SK-N-SH (cell line): ENCODE data around the gene FAM76B.

Experiments used
- CTCF ChIP-seq: fragments of 200-600 bp; sonication (generic); IDR thresholded peaks from 2 replicates; pipeline ENCODE4 v1.6.1; 2017; ENCODE audit warnings: antibody characterized with exemption, mild to moderate bottlenecking, moderate library complexity
- EP300 ChIP-seq, 2 experiments: IDR thresholded peaks; 2 replicates each; pipeline versions ENCODE4 v1.4.0 to v1.6.1; 2012; ENCODE audit warnings: borderline replicate concordance in 1 of 2, low read depth in 1 of 2, low read length in 1 of 2
- EZH2phosphoT487 ChIP-seq: fragments of 200-600 bp; sonication (generic); IDR thresholded peaks from 2 replicates; pipeline ENCODE4 v1.6.1; 2017; ENCODE audit warnings: low read depth, mixed run types, mild to moderate bottlenecking, antibody characterized with exemption, moderate library complexity, borderline replicate concordance
- MAX ChIP-seq: IDR thresholded peaks from 2 replicates; pipeline ENCODE4 v1.4.0; 2012; ENCODE audit warnings: low read depth
- MXI1 ChIP-seq: IDR thresholded peaks from 2 replicates; pipeline ENCODE4 v1.6.1; 2012; ENCODE audit warnings: mild to moderate bottlenecking, low read depth, low read length, improper control_type of control experiment
- RCOR1 ChIP-seq: fragments of 150-350 bp; IDR thresholded peaks from 2 replicates; pipeline ENCODE4 v1.6.1; 2017; ENCODE audit warnings: antibody characterized with exemption, low read length
- REST ChIP-seq: IDR thresholded peaks from 2 replicates; pipeline ENCODE4 v1.6.1; 2012; ENCODE audit warnings: mild to moderate bottlenecking, low read depth, low read length, moderate library complexity
- SIN3A ChIP-seq: IDR thresholded peaks from 2 replicates; pipeline ENCODE4 v1.6.1; 2012; ENCODE audit warnings: low read depth, mild to moderate bottlenecking, low read length, moderate library complexity, borderline replicate concordance
- TAF1 ChIP-seq: IDR thresholded peaks from 2 replicates; pipeline ENCODE4 v1.6.1; 2012; ENCODE audit warnings: low read depth, mild to moderate bottlenecking, low read length, moderate library complexity, borderline replicate concordance

DNA sequence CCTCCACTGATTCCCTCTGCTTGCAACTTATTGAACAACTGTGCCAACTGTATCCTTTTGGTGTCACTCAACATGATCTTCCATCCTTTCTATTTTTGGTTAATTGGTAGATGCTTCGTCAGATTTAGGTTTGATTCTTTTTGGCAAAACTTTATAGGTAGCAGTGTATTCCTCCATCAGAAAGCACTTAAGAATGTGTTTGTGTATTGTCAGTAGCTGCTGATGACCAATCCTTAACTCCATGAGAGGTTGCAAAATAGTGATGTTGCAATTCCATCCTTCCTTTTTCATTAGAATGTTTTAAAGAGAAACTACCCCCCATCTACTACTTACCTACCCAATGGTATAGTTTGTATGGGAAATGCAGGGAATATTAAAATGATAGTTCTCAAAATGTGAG lies 22.1 kb downstream of the FAM76B start:
- no peak for TF ChIP-seq CTCF
- TF ChIP-seq REST: no peak
- no peak for TF ChIP-seq SIN3A
- no peak for TF ChIP-seq RCOR1
- TF ChIP-seq TAF1: no peak
- TF ChIP-seq MXI1: no peak
- no peak for TF ChIP-seq EP300 (IDR thresholded peaks at IDR 0.05; ENCODE audit: borderline replicate concordance in 1 of 2, low read depth in 1 of 2, low read length in 1 of 2)
- TF ChIP-seq MAX: no peak
- no peak for TF ChIP-seq EZH2phosphoT487
